ENCODE measurements around the gene WNT3.
"Not testable (repeated sequence)": the region's sequence is repeated elsewhere in the genome, so short reads cannot be mapped to it uniquely, and the experiment has no call there.

WNT3 gene

GRCh38 chr17:46783031-46783593, 35.4 kb downstream of the WNT3 start:
- DNase-seq (ENCODE audit: low spot score), result no peak

GRCh38 chr17:46782250-46782953, 36.1 kb downstream of the WNT3 start:
- no peak for DNase-seq (ENCODE audit: low spot score)

- no peak for DNase-seq (ENCODE audit: low spot score)
These were observed 38.5 kb downstream of the WNT3 start for GRCh38 chr17:46780003-46780373.

GRCh38 chr17:46777943-46778915, 40.3 kb downstream of the WNT3 start:
- DNase-seq (ENCODE audit: low spot score), result no peak

- no peak for DNase-seq (ENCODE audit: low spot score)
These were observed 42.0 kb downstream of the WNT3 start for GRCh38 chr17:46776298-46777005.

- no peak for DNase-seq (ENCODE audit: low spot score)
These were observed 44.3 kb downstream of the WNT3 start for GRCh38 chr17:46774108-46774737.

GRCh38 chr17:46773676-46774075, 44.8 kb downstream of the WNT3 start:
- DNase-seq (ENCODE audit: low spot score), result no peak

- DNase-seq (ENCODE audit: low spot score), result no peak
These were observed 45.3 kb downstream of the WNT3 start for GRCh38 chr17:46773221-46773605.

GRCh38 chr17:46772475-46773220, 45.8 kb downstream of the WNT3 start:
- DNase-seq (ENCODE audit: low spot score), result no peak

- DNase-seq (ENCODE audit: low spot score), result no peak
These were observed 46.7 kb downstream of the WNT3 start for GRCh38 chr17:46771561-46772474.

- DNase-seq (ENCODE audit: low spot score), result no peak
These were observed 47.5 kb downstream of the WNT3 start for GRCh38 chr17:46770818-46771560.

- no peak for DNase-seq (ENCODE audit: low spot score)
These were observed 48.1 kb downstream of the WNT3 start for GRCh38 chr17:46770439-46770817.

- DNase-seq (ENCODE audit: low spot score), result no peak
These were observed 48.7 kb downstream of the WNT3 start for GRCh38 chr17:46769531-46770438.

- not testable (repeated sequence) for DNase-seq (ENCODE audit: low spot score)
These were observed 49.6 kb downstream of the WNT3 start for GRCh38 chr17:46768896-46769295.

GRCh38 chr17:46768540-46768870, 50.0 kb downstream of the WNT3 start:
- no peak for DNase-seq (ENCODE audit: low spot score)

GRCh38 chr17:46766493-46767491, 51.7 kb downstream of the WNT3 start:
- DNase-seq (ENCODE audit: low spot score), result no peak

- DNase-seq (ENCODE audit: low spot score), result no peak
These were observed 53.0 kb downstream of the WNT3 start for GRCh38 chr17:46765453-46765852.
